GM18519 (cell line): ENCODE measurements around the gene DIS3L2.

Experiments used
- ATAC-seq: cut with Tn5 transposase; IDR thresholded peaks from one replicate; pipeline ENCODE4 v1.9.1; 2021; ENCODE audit warnings: mild to moderate bottlenecking, moderate library complexity; ENCODE audit not compliant: unreplicated experiment, low FRiP score

Gene DIS3L2

DNA sequence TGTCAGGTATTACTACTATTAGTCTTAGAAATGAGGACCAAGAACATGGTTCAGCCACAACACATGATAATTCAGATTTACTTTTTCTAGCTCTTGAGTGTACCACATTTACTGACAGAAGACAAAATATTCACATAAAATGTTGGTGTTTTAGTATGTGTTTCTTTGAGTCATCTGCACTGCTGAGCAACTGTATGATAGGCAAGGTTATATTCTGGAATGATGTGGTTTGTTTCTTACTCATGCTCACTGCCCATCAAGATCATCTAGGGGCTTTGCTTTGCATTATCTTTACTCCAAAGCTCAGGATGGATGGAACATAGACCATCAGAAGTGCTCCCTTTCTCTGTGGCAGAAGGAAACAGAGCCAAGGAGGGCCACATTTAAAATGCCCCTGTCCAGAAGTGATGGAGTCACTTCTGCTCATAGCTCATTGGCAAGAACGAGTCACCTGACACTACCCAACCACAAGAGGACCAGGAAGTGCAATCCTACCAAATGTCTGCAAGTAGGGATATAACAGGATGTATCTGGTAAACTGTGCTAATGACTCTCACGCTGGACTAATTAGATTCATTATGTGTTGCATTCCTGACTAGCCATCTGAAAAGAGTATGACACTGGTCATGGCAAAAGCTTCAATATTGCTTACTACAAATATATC lies 81.5 kb downstream of the DIS3L2 start:
- no peak for ATAC-seq

- no peak for ATAC-seq
Observed at GRCh38 chr2:232043966-232044365, 82.5 kb downstream of the DIS3L2 start.

DNA sequence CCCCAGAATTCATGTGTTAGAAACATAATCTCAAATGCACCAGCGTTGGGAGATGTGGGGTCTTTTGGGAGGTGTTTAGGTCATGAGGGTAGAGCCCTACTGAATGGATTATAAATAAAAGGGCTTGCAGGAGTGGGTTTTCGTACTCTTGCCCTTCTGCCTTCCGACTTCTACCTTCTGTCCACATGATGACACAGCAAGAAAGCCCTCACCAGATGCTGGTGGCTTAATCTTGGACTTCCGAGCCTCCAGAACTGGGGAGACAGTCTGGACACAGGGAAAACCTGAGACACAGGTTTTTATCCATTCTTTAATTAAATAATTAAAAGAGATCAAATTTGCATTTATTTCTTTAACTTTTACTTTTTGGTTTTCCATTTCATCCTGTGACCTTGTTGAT lies 87.8 kb downstream of the DIS3L2 start:
- no peak for ATAC-seq

DNA sequence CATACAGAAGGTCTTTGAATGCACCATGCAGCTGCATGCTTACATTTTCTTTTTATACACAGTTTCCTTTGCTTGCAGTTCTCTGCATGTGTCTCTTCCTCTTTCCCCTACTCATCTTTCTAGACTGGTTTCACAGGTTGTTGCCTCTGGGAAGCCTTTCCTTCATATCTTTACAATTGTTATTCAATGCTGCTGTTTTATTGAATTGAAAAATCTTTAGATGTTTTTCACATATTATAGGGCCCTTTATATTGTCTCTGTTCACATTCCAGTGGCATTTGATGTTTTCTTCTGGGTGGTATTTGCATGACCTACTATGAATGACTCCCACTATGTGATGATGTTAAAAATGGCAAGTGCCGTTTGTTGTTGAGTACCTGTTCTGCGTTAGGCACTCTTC lies 91.1 kb downstream of the DIS3L2 start:
- ATAC-seq = no peak

- ATAC-seq = no peak
Observed at GRCh38 chr2:232053777-232054176, 92.3 kb downstream of the DIS3L2 start.

GRCh38 chr2:232058063-232058877 lies 96.8 kb downstream of the DIS3L2 start:
- ATAC-seq = no peak

GRCh38 chr2:232058931-232059330 lies 97.4 kb downstream of the DIS3L2 start:
- ATAC-seq = no peak

GRCh38 chr2:232061265-232061664 lies 99.8 kb downstream of the DIS3L2 start:
- ATAC-seq = no peak

- no peak for ATAC-seq
Observed at GRCh38 chr2:232073026-232073425, 111.5 kb downstream of the DIS3L2 start.

- ATAC-seq = no peak
Observed at GRCh38 chr2:232073699-232074098, 112.2 kb downstream of the DIS3L2 start.

DNA sequence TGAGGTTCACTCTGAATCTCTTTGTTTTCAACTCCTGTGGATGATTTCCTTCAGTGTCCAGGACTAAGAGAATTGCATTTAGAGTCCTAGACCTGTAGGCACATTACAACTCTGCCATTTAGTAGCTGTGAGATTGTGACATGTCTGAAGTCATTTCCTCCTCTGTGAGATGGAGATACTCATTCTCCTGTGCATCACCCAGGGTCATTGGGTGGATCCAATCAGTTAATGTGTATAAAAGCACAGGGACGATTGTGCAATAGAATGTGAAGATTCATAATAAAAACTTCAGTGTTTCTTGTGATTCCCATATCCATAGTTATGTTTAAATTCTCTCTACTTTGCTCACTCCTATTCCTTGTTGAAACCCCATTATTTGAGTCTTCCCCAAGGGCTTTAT lies 113.6 kb downstream of the DIS3L2 start:
- ATAC-seq = no peak

DNA sequence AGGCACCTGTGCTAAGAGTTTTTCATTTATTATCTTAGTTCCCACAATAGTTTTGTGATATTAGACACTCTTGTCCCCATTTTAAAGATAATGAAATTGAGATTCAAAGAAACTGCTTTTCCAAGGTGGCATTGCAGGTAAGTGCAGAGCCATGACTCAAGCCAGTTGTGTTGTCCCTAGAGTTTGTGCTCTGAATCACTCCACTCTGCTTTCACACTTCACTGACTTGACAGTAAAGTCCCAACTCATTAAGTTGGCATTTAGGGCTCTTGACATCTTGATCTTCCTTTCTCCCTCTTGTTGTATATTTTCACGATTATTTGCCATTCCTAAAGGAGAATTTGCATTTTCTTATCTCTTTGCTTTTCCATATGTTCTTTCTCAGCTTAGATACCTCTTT lies 114.3 kb downstream of the DIS3L2 start:
- ATAC-seq = no peak

GRCh38 chr2:232076272-232076671 lies 114.8 kb downstream of the DIS3L2 start:
- no peak for ATAC-seq

GRCh38 chr2:232076736-232077135 lies 115.2 kb downstream of the DIS3L2 start:
- ATAC-seq = no peak

GRCh38 chr2:232085164-232085563 lies 123.7 kb downstream of the DIS3L2 start:
- no peak for ATAC-seq

DNA sequence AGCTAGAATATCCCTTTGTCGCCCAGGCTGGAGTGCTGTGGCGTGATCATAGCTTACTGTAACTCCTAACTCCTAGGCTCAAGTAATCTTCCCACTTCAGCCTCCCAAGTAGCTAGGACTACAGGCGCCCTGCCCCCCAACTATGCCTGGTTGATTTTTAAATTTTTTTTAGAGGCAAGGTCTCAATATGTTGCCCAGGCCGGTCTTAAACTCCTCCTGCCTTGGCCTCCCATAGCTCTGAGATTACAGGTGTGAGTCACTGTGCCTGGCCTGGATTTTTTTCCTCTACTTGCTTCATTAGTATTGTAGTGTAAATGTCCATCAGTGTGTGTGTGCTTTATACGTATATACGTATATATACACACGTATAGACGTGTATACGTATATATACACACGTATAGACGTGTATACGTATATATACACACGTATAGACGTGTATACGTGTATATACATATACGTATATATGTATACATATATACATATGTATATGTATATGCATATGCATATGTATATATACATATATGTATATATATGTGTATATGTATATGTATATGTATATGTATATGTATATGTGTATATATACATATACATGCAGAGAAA lies 124.4 kb downstream of the DIS3L2 start:
- ATAC-seq = no peak

DNA sequence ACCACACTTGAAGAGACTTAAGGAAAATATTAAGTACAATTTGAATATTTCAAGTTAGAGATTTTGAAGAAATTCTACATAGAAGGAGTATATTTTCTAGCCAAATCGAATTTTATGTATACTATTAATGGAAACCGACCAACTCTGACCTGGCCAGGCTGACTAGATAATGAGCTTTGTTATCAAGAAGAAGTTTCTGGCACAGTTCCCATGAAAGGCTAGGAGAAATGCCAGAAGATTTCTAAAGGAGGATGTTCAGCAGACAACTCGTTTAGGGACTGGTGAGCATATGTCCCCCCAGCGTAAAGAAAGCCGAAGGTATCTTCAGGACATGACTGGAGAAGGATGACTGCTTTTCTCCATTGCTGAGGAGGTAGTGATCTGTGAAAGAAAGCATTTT lies 127.3 kb downstream of the DIS3L2 start:
- ATAC-seq = no peak

DNA sequence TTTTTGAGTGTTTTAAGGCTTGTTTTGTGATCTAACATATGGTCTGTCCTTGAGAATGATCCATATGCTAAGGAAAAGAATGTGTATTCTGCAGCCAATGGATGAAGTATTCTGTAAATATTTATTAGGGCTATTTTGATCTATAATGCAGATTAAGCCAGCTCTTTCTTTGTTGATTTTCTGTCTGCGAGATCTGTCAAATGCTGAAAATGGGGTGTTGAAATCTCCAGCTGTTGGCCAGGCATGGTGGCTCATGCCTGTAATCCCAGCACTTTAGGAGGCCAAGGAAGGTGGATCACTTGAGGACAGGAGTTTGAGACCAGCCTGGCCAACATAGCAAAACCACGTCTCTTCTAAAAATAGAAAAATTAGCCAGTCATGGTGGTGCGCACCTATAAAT lies 132.7 kb downstream of the DIS3L2 start:
- no peak for ATAC-seq

DNA sequence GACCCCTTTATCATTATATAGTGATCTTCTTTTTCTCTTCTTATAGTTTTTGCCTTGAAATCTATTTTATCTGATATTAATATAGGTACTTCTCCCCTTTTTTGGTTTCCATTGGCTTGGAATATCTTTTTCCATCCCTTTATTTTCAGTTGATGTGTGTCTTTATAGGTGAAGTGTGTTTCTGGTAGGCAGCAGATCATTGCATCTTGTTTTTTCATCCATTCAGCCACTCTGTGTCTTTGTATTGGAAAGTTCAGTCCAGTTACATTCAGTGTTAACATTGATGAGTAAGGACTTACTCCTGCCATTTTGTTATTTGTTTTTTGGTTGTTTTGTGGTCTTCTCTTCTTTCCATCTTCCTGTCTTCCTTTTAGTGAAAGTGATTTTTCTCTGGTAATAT lies 133.4 kb downstream of the DIS3L2 start:
- no peak for ATAC-seq

- no peak for ATAC-seq
Observed at GRCh38 chr2:232097260-232097659, 135.7 kb downstream of the DIS3L2 start.

DNA sequence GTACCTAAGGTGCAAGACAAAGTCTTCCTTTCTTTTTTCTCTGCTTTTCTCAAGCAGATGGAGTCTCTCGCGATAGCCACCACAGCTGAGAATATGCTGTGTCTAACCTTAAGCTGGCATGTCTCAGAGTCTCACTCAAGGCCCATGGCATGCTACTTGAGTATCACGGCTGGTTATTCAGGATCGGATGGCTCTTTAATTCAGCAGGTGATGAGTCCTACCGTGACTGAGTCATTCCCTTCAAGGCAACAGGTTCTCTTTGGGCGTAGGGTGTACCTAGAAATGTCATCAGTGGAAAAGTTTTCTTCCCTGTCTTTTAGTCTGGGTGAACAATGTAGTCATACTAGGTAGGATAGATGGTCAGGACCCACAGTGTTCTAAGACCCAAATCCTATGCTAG lies 136.2 kb downstream of the DIS3L2 start:
- no peak for ATAC-seq

DNA sequence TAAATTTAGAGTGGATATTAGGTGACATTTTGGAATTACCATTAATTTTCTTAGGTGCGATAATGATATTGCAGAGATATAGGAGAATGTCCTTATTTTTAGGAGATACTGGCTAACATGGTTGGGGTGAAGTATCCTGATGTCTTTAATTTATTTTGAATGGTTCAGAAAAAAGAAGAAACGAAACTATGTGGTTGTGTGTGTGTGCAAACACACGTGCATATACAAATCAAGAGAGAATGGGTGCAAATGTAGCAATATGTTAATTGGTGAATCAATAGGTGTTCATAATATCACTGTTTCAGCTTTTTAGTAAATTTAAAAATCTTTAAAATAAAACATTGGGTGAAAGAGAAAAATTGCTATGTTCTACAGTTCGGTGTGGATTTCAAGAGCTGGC lies 140.9 kb downstream of the DIS3L2 start:
- no peak for ATAC-seq
